H1 (cell line): Measurements from ENCODE around the gene ANAPC5.

ENCODE experiments used
- ASH2L ChIP-seq: fragments of 200-600, 300-600 bp; sonication (generic); IDR thresholded peaks from one replicate; pipeline ENCODE4 v1.7.1; 2017; ENCODE audit warnings: low read length
- BRCA1 ChIP-seq: IDR thresholded peaks from 2 replicates; pipeline ENCODE4 v1.6.1; 2012; ENCODE audit warnings: low read depth, low read length, improper control_type of control experiment
- CEBPB ChIP-seq: IDR thresholded peaks from 2 replicates; pipeline ENCODE4 v1.6.1; 2012; ENCODE audit warnings: low read depth, low read length
- CHD2 ChIP-seq: IDR thresholded peaks from 2 replicates; pipeline ENCODE4 v1.6.1; 2012; ENCODE audit warnings: low read length, improper control_type of control experiment
- EP300 ChIP-seq, 2 experiments: IDR thresholded peaks; 1 replicate in 1 of 2; 2 replicates in 1 of 2; pipeline ENCODE4 v1.6.1; 2011 to 2012; ENCODE audit warnings: low read depth in 2 of 2, low read length in 2 of 2, mild to moderate bottlenecking in 2 of 2, borderline replicate concordance in 1 of 2, inconsistent platforms in 1 of 2, moderate library complexity in 1 of 2
- HDAC2 ChIP-seq, 2 experiments: fragments of 300-600 bp in 1 of 2; sonication (generic) in 1 of 2; IDR thresholded peaks; 2 replicates each; pipeline ENCODE4 v1.6.1; 2011 to 2012; ENCODE audit warnings: low read depth in 2 of 2, low read length in 2 of 2, mild to moderate bottlenecking in 2 of 2, moderate library complexity in 2 of 2, borderline replicate concordance in 1 of 2, inconsistent platforms in 1 of 2
- PHF8 ChIP-seq: fragments of 200-600 bp; sonication (generic); conservative IDR thresholded peaks from 2 replicates; pipeline ENCODE4 v1.7.1; 2012; ENCODE audit warnings: low read depth, mild to moderate bottlenecking, inconsistent platforms, low read length, moderate library complexity
- POLR2AphosphoS5 ChIP-seq: IDR thresholded peaks from 2 replicates; pipeline ENCODE4 v1.6.1; 2011; ENCODE audit warnings: low read depth, low read length
- RFX5 ChIP-seq: IDR thresholded peaks from 2 replicates; pipeline ENCODE4 v1.6.1; 2011; ENCODE audit warnings: low read depth, low read length, improper control_type of control experiment, borderline replicate concordance
- SP1 ChIP-seq: IDR thresholded peaks from 2 replicates; pipeline ENCODE4 v1.6.1; 2011; ENCODE audit warnings: low read depth, low read length
- USF2 ChIP-seq: IDR thresholded peaks from 2 replicates; pipeline ENCODE4 v1.6.1; 2011; ENCODE audit warnings: low read length, improper control_type of control experiment
- TF ChIP-seq, protein P1 (sequence below), 3 experiments: IDR thresholded peaks; 1 replicate in 2 of 3; 2 replicates in 1 of 3; pipeline versions ENCODE4 v1.5.1 to v1.6.1; 2011; ENCODE audit warnings: low read length in 3 of 3, mild to moderate bottlenecking in 3 of 3, inconsistent platforms in 2 of 3, low read depth in 1 of 3, moderate library complexity in 1 of 3; ENCODE audit not compliant: insufficient read depth in 1 of 3; ENCODE audit errors: control extremely low read depth in 1 of 3

DNA sequence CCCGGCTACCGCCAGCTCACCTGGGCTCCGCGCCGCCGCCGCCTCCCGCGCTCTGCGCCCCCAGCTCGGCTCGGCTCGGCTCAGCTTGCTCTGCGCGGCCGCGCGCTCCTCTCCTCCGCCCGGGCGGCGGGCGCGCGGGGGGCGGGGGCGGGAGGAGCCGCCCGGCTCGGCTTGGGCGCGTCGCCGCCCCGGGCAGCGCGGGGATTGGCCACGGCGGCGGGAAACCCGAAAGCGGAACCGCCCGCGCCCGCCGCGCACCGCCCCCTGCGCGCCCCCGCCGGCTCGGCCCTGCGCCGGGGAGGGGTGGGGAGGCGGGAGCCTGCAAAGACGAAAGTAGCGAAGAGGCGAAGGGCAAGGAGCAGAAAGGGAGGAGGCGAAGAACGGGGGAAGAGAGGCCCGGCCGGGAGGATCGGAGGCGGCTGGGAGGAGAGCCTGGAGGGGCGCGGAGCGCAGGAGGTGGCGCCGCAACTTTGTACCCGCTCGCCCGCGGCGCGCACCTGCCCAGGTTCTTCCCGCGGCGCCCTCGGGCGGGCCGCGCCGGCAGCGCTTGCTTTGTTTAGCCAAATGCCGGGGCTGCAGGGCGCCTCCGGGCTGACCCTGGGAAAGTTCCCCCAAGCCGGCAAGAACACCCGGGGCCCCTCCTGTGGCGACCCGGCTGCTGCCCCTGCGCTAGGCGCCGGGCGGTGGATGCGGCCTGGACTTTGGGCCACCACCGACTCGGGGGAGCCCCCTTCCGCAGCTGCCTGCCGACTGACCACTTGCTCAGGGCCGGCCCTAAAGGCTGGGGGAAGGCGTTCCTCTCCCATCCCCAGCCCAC is 55.4 kb downstream of the ANAPC5 start, which contains the start of gene CAMKK2:
- TF ChIP-seq USF2, result no peak
- no peak for TF ChIP-seq CEBPB
- TF ChIP-seq, protein P1, sequence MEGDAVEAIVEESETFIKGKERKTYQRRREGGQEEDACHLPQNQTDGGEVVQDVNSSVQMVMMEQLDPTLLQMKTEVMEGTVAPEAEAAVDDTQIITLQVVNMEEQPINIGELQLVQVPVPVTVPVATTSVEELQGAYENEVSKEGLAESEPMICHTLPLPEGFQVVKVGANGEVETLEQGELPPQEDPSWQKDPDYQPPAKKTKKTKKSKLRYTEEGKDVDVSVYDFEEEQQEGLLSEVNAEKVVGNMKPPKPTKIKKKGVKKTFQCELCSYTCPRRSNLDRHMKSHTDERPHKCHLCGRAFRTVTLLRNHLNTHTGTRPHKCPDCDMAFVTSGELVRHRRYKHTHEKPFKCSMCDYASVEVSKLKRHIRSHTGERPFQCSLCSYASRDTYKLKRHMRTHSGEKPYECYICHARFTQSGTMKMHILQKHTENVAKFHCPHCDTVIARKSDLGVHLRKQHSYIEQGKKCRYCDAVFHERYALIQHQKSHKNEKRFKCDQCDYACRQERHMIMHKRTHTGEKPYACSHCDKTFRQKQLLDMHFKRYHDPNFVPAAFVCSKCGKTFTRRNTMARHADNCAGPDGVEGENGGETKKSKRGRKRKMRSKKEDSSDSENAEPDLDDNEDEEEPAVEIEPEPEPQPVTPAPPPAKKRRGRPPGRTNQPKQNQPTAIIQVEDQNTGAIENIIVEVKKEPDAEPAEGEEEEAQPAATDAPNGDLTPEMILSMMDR (IDR thresholded peaks at IDR 0.05; ENCODE audit: control extremely low read depth in 1 of 3, insufficient read depth in 1 of 3, low read depth in 1 of 3, low read length in 3 of 3), result no peak; a peak in 1 of 4 replicates
- no peak for TF ChIP-seq RFX5
- no peak for TF ChIP-seq EP300 (IDR thresholded peaks at IDR 0.05; ENCODE audit: borderline replicate concordance in 1 of 2, low read depth in 2 of 2, low read length in 2 of 2)
- TF ChIP-seq CHD2, result no peak
- peak; percentile 67 for TF ChIP-seq PHF8
- no peak for TF ChIP-seq BRCA1
- peak; percentile 77 for TF ChIP-seq ASH2L
- TF ChIP-seq HDAC2 (IDR thresholded peaks at IDR 0.05; ENCODE audit: borderline replicate concordance in 1 of 2, low read depth in 2 of 2, low read length in 2 of 2), result 0 out of 4 replicates have a peak, but pooled peaks of 1 of the 2 experiments have one; percentile 5
- TF ChIP-seq POLR2AphosphoS5, result peak; percentile 46; the same call in 1 of the 2 replicates
- no peak for TF ChIP-seq SP1
